H1 (cell line): Measurements from ENCODE around the gene AGBL5. TPM values are rescaled to one million over a fixed set of nuclear protein-coding genes. Genes with fewer than 3 reads are reported as not detected.

ENCODE experiments used
- CTCF ChIA-PET: fragments of 300-600 bp; sonication (Branson Sonifier 250); formaldehyde crosslinking; loops from one replicate; lab custom pipeline; 2021; ENCODE audit not compliant: partially characterized antibody; lab: Charles Lee
- POLR2A ChIA-PET: fragments of 300-600 bp; sonication (Branson Sonifier 250); formaldehyde crosslinking; loops from one replicate; lab custom pipeline; 2021; ENCODE audit warnings: inconsistent platforms; ENCODE audit not compliant: partially characterized antibody; lab: Charles Lee
- DNase-seq, 2 experiments: peaks; one replicate each; pipeline versions ENCODE4 v3.0.0 to v3.0.0-alpha.2; 2010 to 2022; ENCODE audit warnings: low spot score in 2 of 2, low read depth in 1 of 2, mixed read lengths in 1 of 2
- FAIRE-seq: peaks from 2 replicates; lab custom pipeline; 2011; peaks lifted over from hg19 to GRCh38; lab: Jason Lieb, UNC
- H2AFZ ChIP-seq: 2 replicates; pipeline ENCODE4 v1.8.1; 2012; ENCODE audit warnings: low read length, inconsistent platforms
- H2AK5ac ChIP-seq: 2 replicates; pipeline ENCODE4 v1.6.1; 2013; ENCODE audit warnings: low read depth, low read length
- H2BK120ac ChIP-seq: replicated peaks from 2 replicates; pipeline ENCODE3; 2013; ENCODE audit warnings: low read depth, low read length, inconsistent platforms
- H2BK12ac ChIP-seq: 2 replicates; pipeline ENCODE4 v1.6.1; 2013; ENCODE audit warnings: low read depth, low read length
- H2BK15ac ChIP-seq: 2 replicates; pipeline ENCODE4 v1.6.1; 2013; ENCODE audit warnings: low read length
- H2BK20ac ChIP-seq: 2 replicates; pipeline ENCODE4 v1.6.1; 2013; ENCODE audit warnings: low read length
- H2BK5ac ChIP-seq: 2 replicates; pipeline ENCODE4 v1.6.1; 2013; ENCODE audit warnings: low read depth, low read length
- H3K14ac ChIP-seq: 2 replicates; pipeline ENCODE4 v1.6.1; 2013; ENCODE audit warnings: inconsistent platforms; ENCODE audit not compliant: insufficient read length
- H3K18ac ChIP-seq: 2 replicates; pipeline ENCODE4 v1.6.1; 2013; ENCODE audit warnings: low read length; ENCODE audit errors: extremely low read depth
- H3K23ac ChIP-seq: 2 replicates; pipeline ENCODE4 v1.6.1; 2013; ENCODE audit warnings: inconsistent platforms; ENCODE audit not compliant: insufficient read length
- H3K23me2 ChIP-seq: 2 replicates; pipeline ENCODE4 v1.6.1; 2013; ENCODE audit warnings: low read depth, low read length
- H3K27ac ChIP-seq: 2 replicates; pipeline ENCODE4 v1.6.1; 2011; ENCODE audit warnings: low read depth, low read length, inconsistent platforms
- H3K27me3 ChIP-seq, 4 experiments: replicated peaks in 1 of 4; 1 replicate in 1 of 4; 2 replicates in 3 of 4; pipeline versions ENCODE4 v1.6.1 to v1.8.1; 2011 to 2013; ENCODE audit warnings: low read length in 3 of 4, mild to moderate bottlenecking in 3 of 4, inconsistent platforms in 2 of 4, mixed read lengths in 2 of 4, moderate library complexity in 1 of 4; ENCODE audit not compliant: control insufficient read depth in 3 of 4, insufficient read depth in 3 of 4; ENCODE audit errors: extremely low read depth in 1 of 4
- H3K36me3 ChIP-seq, 4 experiments: 2 replicates each; pipeline versions ENCODE4 v1.6.1 to v1.8.1; 2011 to 2013; ENCODE audit warnings: mild to moderate bottlenecking in 4 of 4, low read length in 3 of 4, moderate library complexity in 2 of 4, control low read depth in 1 of 4, inconsistent platforms in 1 of 4; ENCODE audit not compliant: insufficient read depth in 4 of 4, control insufficient read depth in 2 of 4
- H3K4ac ChIP-seq: replicated peaks from 2 replicates; pipeline ENCODE3; 2013; ENCODE audit warnings: low read length, low read depth, mixed read lengths, inconsistent platforms; ENCODE audit not compliant: insufficient read length
- H3K4me1 ChIP-seq, 4 experiments: replicated peaks in 1 of 4; 1 replicate in 1 of 4; 2 replicates in 3 of 4; pipeline versions ENCODE4 v1.6.1 to v1.8.1; 2011 to 2013; ENCODE audit warnings: low read length in 3 of 4, inconsistent platforms in 2 of 4, mixed read lengths in 1 of 4; ENCODE audit not compliant: insufficient read depth in 4 of 4, control insufficient read depth in 3 of 4
- H3K4me2 ChIP-seq, 2 experiments: 2 replicates each; pipeline versions ENCODE4 v1.6.1 to v1.8.1; 2011 to 2013; ENCODE audit warnings: low read depth in 2 of 2, low read length in 2 of 2, control low read depth in 1 of 2, inconsistent platforms in 1 of 2, mild to moderate bottlenecking in 1 of 2; ENCODE audit not compliant: insufficient read depth in 1 of 2
- H3K4me3 ChIP-seq, 4 experiments: fragments of 200-600, 300-600 bp in 1 of 4; sonication (generic), shearing (Covaris generic), sonication (Bioruptor Twin) in 1 of 4; 2 replicates each; pipeline versions ENCODE4 v1.5.1 to v1.8.1; 2011 to 2016; ENCODE audit warnings: low read length in 4 of 4, low read depth in 3 of 4, control low read depth in 2 of 4, inconsistent platforms in 2 of 4, mild to moderate bottlenecking in 2 of 4, mixed read lengths in 1 of 4, moderate library complexity in 1 of 4; ENCODE audit not compliant: insufficient read depth in 2 of 4; ENCODE audit errors: extremely low read depth in 1 of 4
- H3K56ac ChIP-seq: replicated peaks from 2 replicates; pipeline ENCODE3; 2013; ENCODE audit warnings: low read depth, mild to moderate bottlenecking, mixed read lengths, low read length, inconsistent platforms; ENCODE audit not compliant: insufficient read length
- H3K79me1 ChIP-seq: 2 replicates; pipeline ENCODE4 v1.6.1; 2013; ENCODE audit warnings: low read depth, low read length, control low read depth
- H3K79me2 ChIP-seq, 2 experiments: 2 replicates each; pipeline versions ENCODE4 v1.6.1 to v1.8.1; 2012 to 2013; ENCODE audit warnings: low read length in 2 of 2, mild to moderate bottlenecking in 2 of 2, inconsistent platforms in 1 of 2; ENCODE audit not compliant: insufficient read depth in 2 of 2, control insufficient read depth in 1 of 2
- H3K9ac ChIP-seq, 4 experiments: replicated peaks in 1 of 4; 1 replicate in 1 of 4; 2 replicates in 3 of 4; pipeline versions ENCODE4 v1.6.1 to v1.8.1; 2011 to 2013; ENCODE audit warnings: low read depth in 3 of 4, low read length in 3 of 4, control low read depth in 2 of 4, mild to moderate bottlenecking in 2 of 4, moderate library complexity in 2 of 4, inconsistent platforms in 1 of 4; ENCODE audit errors: extremely low read depth in 1 of 4
- H3K9me3 ChIP-seq, 2 experiments: 2 replicates each; pipeline versions ENCODE4 v1.6.1 to v1.8.1; 2012 to 2013; ENCODE audit warnings: mild to moderate bottlenecking in 2 of 2, moderate library complexity in 2 of 2, control low read depth in 1 of 2, inconsistent platforms in 1 of 2, low read depth in 1 of 2, low read length in 1 of 2, mixed read lengths in 1 of 2; ENCODE audit not compliant: insufficient read depth in 2 of 2
- H4K20me1 ChIP-seq, 2 experiments: replicated peaks in 1 of 2; 2 replicates each; pipeline versions ENCODE3 to v1.8.1; 2011 to 2013; ENCODE audit warnings: inconsistent platforms in 2 of 2, low read length in 2 of 2, mild to moderate bottlenecking in 1 of 2; ENCODE audit not compliant: insufficient read depth in 2 of 2, control insufficient read depth in 1 of 2
- H4K5ac ChIP-seq: 2 replicates; pipeline ENCODE4 v1.6.1; 2013; ENCODE audit warnings: low read length, low read depth, mixed read lengths, inconsistent platforms; ENCODE audit not compliant: insufficient read length
- H4K8ac ChIP-seq: 2 replicates; pipeline ENCODE4 v1.8.0; 2013; ENCODE audit warnings: mild to moderate bottlenecking, moderate library complexity, low read length, inconsistent platforms; ENCODE audit not compliant: insufficient read depth; ENCODE audit errors: extremely low read depth
- H4K91ac ChIP-seq: replicated peaks from 2 replicates; pipeline ENCODE3; 2013; ENCODE audit warnings: low read length, mixed read lengths, inconsistent platforms; ENCODE audit not compliant: insufficient read length
- CEBPB ChIP-seq: IDR thresholded peaks from 2 replicates; pipeline ENCODE4 v1.6.1; 2012; ENCODE audit warnings: low read depth, low read length
- CTBP2 ChIP-seq: IDR thresholded peaks from 2 replicates; pipeline ENCODE4 v1.7.0; 2011; ENCODE audit warnings: borderline replicate concordance, mild to moderate bottlenecking, moderate library complexity, mixed read lengths, low read length; ENCODE audit not compliant: insufficient read depth, insufficient read length
- GABPA ChIP-seq: IDR thresholded peaks from 2 replicates; pipeline ENCODE4 v1.6.1; 2011; ENCODE audit warnings: mild to moderate bottlenecking, low read length, moderate library complexity, borderline replicate concordance; ENCODE audit not compliant: insufficient read depth
- GTF2F1 ChIP-seq: IDR thresholded peaks from 2 replicates; pipeline ENCODE4 v1.6.1; 2012; ENCODE audit warnings: low read depth, low read length, improper control_type of control experiment, borderline replicate concordance
- SIRT6 ChIP-seq: IDR thresholded peaks from one replicate; pipeline ENCODE4 v1.7.1; 2012; ENCODE audit warnings: low read length, inconsistent platforms
- TAF1 ChIP-seq: IDR thresholded peaks from 2 replicates; pipeline ENCODE4 v1.6.1; 2011; ENCODE audit warnings: mild to moderate bottlenecking, low read depth, low read length
- TCF12 ChIP-seq: IDR thresholded peaks from 2 replicates; pipeline ENCODE4 v1.6.1; 2011; ENCODE audit warnings: low read depth, mild to moderate bottlenecking, low read length
- WGBS, 2 experiments: shearing (Covaris generic) in 1 of 2; methylation state at CpG; one replicate each; pipeline versions ENCODE4 v1.1.6 to v1.1.7; 2013 to 2015; ENCODE audit warnings: low lambda C conversion rate in 2 of 2, mixed read lengths in 2 of 2, inconsistent platforms in 1 of 2, low coverage in 1 of 2, missing lambda C conversion rate in 1 of 2; ENCODE audit not compliant: insufficient replicate concordance in 2 of 2, insufficient coverage in 1 of 2, insufficient read length in 1 of 2; ENCODE audit errors: extremely low coverage in 1 of 2, missing lambda C conversion rate in 1 of 2; 5-methylcytosine and 5-hydroxymethylcytosine counted together
- polyA plus RNA-seq, 7 experiments: library from polyadenylated mRNA; depleted of rRNA in 3 of 7; stranded (reverse) in 5 of 7; unstranded in 2 of 7; fragments of >200 nt in 5 of 7; fragments of 200-250 nt in 2 of 7; gene quantifications; 1 replicate in 5 of 7; 2 replicates in 1 of 7; 4 replicates in 1 of 7; pipeline versions ENCODE4 v1.2.1 to v1.2.3, GENCODE V29; 2011 to 2013; ENCODE audit warnings: missing spikeins in 2 of 7, mixed read lengths in 2 of 7
- total RNA-seq: library from RNA; stranded (reverse); fragmentation: NEBNext Ultra II Directional; extraction: Animal tissue kit (Norgen Biotek cat#: 25700); gene quantifications from 2 replicates; pipeline ENCODE4 v1.2.1, GENCODE V29; 2021
- TF ChIP-seq, protein P1 (sequence below), 3 experiments: IDR thresholded peaks; 1 replicate in 2 of 3; 2 replicates in 1 of 3; pipeline versions ENCODE4 v1.5.1 to v1.6.1; 2011; ENCODE audit warnings: low read length in 3 of 3, mild to moderate bottlenecking in 3 of 3, inconsistent platforms in 2 of 3, low read depth in 1 of 3, moderate library complexity in 1 of 3; ENCODE audit not compliant: insufficient read depth in 1 of 3; ENCODE audit errors: control extremely low read depth in 1 of 3
- TF ChIP-seq, protein P2 (sequence below): IDR thresholded peaks from 2 replicates; pipeline ENCODE4 v1.6.1; 2011; ENCODE audit warnings: low read length, improper control_type of control experiment

AGBL5 gene
- total and polyA plus RNA-seq, 2 of the 8 experiments (the other 6 are each of a cell fraction or from before 2014, with no cell fraction given), result 45.4 to 62.0 TPM

DNA sequence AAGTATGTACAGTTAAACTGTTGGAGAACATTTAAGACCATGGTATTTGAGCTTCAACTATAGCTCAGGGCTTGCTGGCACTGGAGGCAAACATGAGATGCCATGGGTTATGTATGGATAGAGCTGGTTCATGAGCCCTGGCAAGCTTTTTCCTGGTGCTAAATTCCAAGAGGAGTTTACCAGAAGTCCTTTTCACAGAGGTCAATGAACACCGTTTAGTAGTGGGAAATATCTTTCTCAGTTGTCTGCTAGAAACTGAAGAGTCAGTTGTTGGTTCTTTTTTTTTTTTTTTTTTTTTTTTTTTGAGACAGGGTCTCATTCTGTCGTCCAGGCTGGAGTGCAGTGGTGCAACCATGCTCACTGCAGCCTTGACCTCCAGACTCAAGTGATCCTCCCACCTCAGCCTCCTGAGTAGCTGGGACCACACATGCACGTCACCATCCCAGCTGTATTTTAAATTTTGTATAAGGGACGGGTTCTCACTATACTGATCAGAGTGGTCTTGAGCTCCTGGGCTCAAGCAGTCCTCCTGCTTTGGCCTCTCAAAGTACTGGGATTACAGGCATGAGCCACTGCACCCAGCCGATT lies 36.4 kb downstream of the AGBL5 start:
- H2BK15ac ChIP-seq, result no peak overlapping the region
- H3K27ac ChIP-seq, result no peak overlapping the region
- no peak overlapping the region for H4K8ac ChIP-seq
- no peak overlapping the region for H3K56ac ChIP-seq
- H3K14ac ChIP-seq, result no peak overlapping the region
- DNase-seq (no peak), FAIRE-seq (no peak)
- H2BK120ac ChIP-seq, result no peak overlapping the region
- peaks cover 4 to 19% (median 4%) of the 10 kb centered on the region in 4 experiments; a peak in 5 of 7 replicates for H3K4me1 ChIP-seq
- no peak overlapping the region for H4K5ac ChIP-seq
- H3K23me2 ChIP-seq, result peaks cover 10% of the 10 kb centered on the region; the same call in 1 of the 2 replicates
- H3K9me3 ChIP-seq, result no peaks in the 10 kb centered on the region
- H4K20me1 ChIP-seq, result peaks cover 1 to 6% of the 10 kb centered on the region in 2 experiments
- H3K79me2 ChIP-seq, result no peaks in the 10 kb centered on the region
- CTCF ChIA-PET, result interaction anchor here (0.6 to 16.5 kb wide), 17 partner anchors 9 to 205 kb away, joined by 3 to 160 read pairs (median 4); partner anchors contain the start of genes ABHD1, AGBL5 and PREB
- H4K91ac ChIP-seq, result no peak overlapping the region
- no peak overlapping the region for H2BK5ac ChIP-seq
- POLR2A ChIA-PET, result interaction anchor here (1.0 to 5.9 kb wide), 11 partner anchors 8 to 129 kb away, joined by 3 to 29 read pairs (median 5); partner anchors contain the start of genes ATRAID, CAD, OST4 and SLC5A6
- no peak overlapping the region for H3K4ac ChIP-seq
- no peak overlapping the region for H2AK5ac ChIP-seq
- no peaks in the 10 kb centered on the region for H3K36me3 ChIP-seq
- no peak overlapping the region for H3K9ac ChIP-seq
- H3K4me2 ChIP-seq, result peak overlapping the region; percentile 70 to 90; a peak in 3 of 4 replicates
- H3K79me1 ChIP-seq, result no peaks in the 10 kb centered on the region
- H2BK20ac ChIP-seq, result no peak overlapping the region
- H2AFZ ChIP-seq, result no peak overlapping the region
- H3K4me3 ChIP-seq, result peak overlapping the region in 3 of 4 experiments; percentile 59 to 75 (median 69); a peak in 2 of 8 replicates
- WGBS, 2 experiments, result 88% methylated on average over 4 of the region's 5 CpGs; no CpG with 5 or more reads in 1 of the 2 experiments
- peaks cover 0 to 9% (median 4%) of the 10 kb centered on the region in 4 experiments; a peak in 2 of 7 replicates for H3K27me3 ChIP-seq
- H3K23ac ChIP-seq, result no peak overlapping the region
- H2BK12ac ChIP-seq, result no peak overlapping the region
- no peak overlapping the region for H3K18ac ChIP-seq
- TF ChIP-seq GABPA, result no peak
- TF ChIP-seq GTF2F1, result no peak
- TF ChIP-seq TCF12, result no peak
- TF ChIP-seq, protein P1, sequence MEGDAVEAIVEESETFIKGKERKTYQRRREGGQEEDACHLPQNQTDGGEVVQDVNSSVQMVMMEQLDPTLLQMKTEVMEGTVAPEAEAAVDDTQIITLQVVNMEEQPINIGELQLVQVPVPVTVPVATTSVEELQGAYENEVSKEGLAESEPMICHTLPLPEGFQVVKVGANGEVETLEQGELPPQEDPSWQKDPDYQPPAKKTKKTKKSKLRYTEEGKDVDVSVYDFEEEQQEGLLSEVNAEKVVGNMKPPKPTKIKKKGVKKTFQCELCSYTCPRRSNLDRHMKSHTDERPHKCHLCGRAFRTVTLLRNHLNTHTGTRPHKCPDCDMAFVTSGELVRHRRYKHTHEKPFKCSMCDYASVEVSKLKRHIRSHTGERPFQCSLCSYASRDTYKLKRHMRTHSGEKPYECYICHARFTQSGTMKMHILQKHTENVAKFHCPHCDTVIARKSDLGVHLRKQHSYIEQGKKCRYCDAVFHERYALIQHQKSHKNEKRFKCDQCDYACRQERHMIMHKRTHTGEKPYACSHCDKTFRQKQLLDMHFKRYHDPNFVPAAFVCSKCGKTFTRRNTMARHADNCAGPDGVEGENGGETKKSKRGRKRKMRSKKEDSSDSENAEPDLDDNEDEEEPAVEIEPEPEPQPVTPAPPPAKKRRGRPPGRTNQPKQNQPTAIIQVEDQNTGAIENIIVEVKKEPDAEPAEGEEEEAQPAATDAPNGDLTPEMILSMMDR (IDR thresholded peaks at IDR 0.05; ENCODE audit: control extremely low read depth in 1 of 3, insufficient read depth in 1 of 3, low read depth in 1 of 3, low read length in 3 of 3), result no peak
- TF ChIP-seq, protein P2, sequence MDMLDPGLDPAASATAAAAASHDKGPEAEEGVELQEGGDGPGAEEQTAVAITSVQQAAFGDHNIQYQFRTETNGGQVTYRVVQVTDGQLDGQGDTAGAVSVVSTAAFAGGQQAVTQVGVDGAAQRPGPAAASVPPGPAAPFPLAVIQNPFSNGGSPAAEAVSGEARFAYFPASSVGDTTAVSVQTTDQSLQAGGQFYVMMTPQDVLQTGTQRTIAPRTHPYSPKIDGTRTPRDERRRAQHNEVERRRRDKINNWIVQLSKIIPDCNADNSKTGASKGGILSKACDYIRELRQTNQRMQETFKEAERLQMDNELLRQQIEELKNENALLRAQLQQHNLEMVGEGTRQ, result no peak
- no peak for TF ChIP-seq SIRT6
- TF ChIP-seq TAF1, result no peak
- TF ChIP-seq CTBP2, result no peak
- TF ChIP-seq CEBPB, result no peak
